LNCaP clone FGC (cell line): ENCODE results near the gene SCRN1.

Experiments
- DNase-seq: peaks from one replicate; pipeline ENCODE4 v3.0.0-alpha.2; 2011; ENCODE audit warnings: low read depth
- H3K4me3 ChIP-seq: 2 replicates; pipeline ENCODE4 v1.5.1; 2011; ENCODE audit warnings: mild to moderate bottlenecking, low read depth, low read length, control low read depth
- CTCF ChIP-seq: IDR thresholded peaks from 2 replicates; pipeline ENCODE4 v1.5.1; 2012; ENCODE audit warnings: mild to moderate bottlenecking; ENCODE audit not compliant: control insufficient read depth, insufficient read depth; ENCODE audit errors: extremely low read depth

Gene SCRN1

DNA sequence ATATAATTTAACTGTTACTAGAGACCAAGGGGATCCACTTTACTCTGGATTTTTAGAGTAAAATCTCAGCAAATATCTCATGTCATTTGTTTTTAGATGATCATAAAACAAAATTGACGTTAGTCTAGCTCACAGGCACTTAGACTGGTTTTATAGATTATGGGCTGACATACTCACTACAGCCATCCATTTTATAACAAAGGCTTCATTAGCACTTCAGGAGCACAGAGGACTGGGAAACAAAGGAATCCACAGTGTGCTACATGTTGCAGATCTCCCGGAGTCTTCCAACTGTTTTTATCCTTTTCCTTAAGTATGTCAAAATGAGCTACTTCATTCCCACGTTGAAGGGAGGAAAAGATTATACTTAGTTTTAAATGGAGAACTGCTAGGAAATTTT lies 15.9 kb upstream of the SCRN1 start:
- H3K4me3 ChIP-seq: no peak overlapping the region
- DNase-seq: no peak
- TF ChIP-seq CTCF: no peak

DNA sequence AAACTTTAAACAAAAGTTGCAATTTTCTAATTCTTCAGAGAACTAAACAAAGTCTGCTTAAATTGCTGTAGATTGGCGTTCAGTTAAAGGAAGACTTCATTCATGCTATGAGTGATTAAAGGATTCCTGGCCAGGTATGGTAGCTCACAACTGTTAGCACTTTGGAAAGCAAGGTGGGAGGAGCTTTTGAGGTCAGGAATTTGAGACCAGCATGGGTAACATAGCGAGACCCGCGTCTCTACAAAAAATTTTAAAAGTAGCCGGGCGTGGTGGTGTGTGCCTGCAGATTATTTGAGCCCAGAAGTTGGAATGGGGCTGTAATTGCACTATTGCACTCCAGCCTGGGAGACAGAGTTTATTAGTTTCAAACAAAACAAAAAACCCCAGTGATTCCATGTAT lies 13.5 kb upstream of the SCRN1 start:
- no peak for TF ChIP-seq CTCF
- DNase-seq: no peak
- H3K4me3 ChIP-seq: no peak overlapping the region

GRCh38 chr7:30001998-30002397 lies 12.4 kb upstream of the SCRN1 start:
- TF ChIP-seq CTCF: no peak
- DNase-seq: no peak

DNA sequence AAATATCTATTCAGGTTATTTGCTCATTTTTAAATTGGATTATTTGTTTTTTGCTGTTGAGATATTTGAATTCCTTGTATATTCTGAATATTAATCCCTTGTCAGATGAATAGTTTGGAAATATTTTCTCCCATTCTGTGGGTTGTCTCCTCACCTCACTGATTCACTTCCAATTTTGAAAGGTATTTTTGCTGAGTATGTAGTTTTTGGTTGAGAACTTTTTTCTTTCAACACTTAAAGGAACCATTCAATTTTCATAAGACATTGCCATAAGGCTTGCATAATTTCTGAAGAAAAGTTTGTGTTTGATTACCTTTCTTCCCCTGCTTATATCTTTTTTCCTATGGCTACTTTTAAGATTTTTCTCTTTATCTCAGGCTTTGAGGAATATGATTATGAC lies 8.9 kb upstream of the SCRN1 start:
- DNase-seq: no peak
- TF ChIP-seq CTCF: no peak
- H3K4me3 ChIP-seq: no peak overlapping the region

More at GRCh38 chr7:30001998-30002397, 12.4 kb upstream of the SCRN1 start:
- no peak overlapping the region for H3K4me3 ChIP-seq

- TF ChIP-seq CTCF: no peak
- no peak for DNase-seq
Measured at GRCh38 chr7:29996321-29996720, 6.7 kb upstream of the SCRN1 start.

DNA sequence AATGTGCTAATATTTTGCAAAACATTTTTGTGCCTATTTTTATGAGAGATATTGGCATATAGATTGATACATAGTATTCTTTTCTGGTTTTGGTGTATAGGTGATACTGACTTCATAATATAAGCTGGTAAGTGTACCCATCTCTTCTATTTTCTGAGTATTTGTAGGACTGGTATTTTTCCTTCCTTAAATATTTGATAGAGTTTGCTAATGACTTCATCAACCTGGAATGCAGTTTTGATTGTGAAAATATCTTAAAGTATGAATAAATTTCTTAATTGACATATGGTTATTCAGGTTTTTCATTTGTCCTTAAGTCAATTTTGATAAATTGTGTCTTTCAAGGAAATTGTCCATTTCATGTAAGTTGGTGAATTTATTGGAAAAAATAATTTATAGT lies 6.1 kb upstream of the SCRN1 start:
- no peak overlapping the region for H3K4me3 ChIP-seq
- TF ChIP-seq CTCF: no peak
- no peak for DNase-seq

More at GRCh38 chr7:29996321-29996720, 6.7 kb upstream of the SCRN1 start:
- H3K4me3 ChIP-seq: no peak overlapping the region

GRCh38 chr7:29993140-29993539 lies 3.5 kb upstream of the SCRN1 start:
- no peak for TF ChIP-seq CTCF
- no peak for DNase-seq
- H3K4me3 ChIP-seq: no peak overlapping the region
